Breast epithelium (tissue), 3 donors: ENCODE results near the gene PCDHGA1.

ENCODE experiments used
- POLR2A ChIP-seq: fragments of 450-650 bp; IDR thresholded peaks from one replicate; pipeline ENCODE4 v1.6.1; 2016; ENCODE audit warnings: antibody characterized with exemption, mild to moderate bottlenecking, moderate library complexity
- POLR2AphosphoS5 ChIP-seq, 3 donors: sonication (generic); formaldehyde crosslinking; IDR thresholded peaks; one replicate each; pipeline ENCODE4 v1.6.1; 2017; ENCODE audit warnings: antibody characterized with exemption in 3 of 3
- TF ChIP-seq, protein P1 (sequence below), 3 donors: fragments of 450-650 bp; IDR thresholded peaks; one replicate each; pipeline ENCODE4 v1.5.1; 2016 to 2017; ENCODE audit warnings: antibody characterized with exemption in 3 of 3, mild to moderate bottlenecking in 3 of 3, moderate library complexity in 3 of 3

DNA sequence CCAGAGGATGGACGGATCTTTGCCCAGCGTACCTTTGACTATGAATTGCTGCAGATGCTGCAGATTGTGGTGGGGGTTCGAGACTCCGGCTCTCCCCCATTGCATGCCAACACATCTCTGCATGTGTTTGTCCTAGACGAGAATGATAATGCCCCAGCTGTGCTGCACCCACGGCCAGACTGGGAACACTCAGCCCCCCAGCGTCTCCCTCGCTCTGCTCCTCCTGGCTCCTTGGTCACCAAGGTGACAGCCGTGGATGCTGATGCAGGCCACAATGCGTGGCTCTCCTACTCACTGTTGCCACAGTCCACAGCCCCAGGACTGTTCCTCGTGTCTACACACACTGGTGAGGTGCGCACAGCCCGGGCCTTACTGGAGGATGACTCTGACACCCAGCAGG, 160.5 kb downstream of the PCDHGA1 start:
- TF ChIP-seq POLR2A (no peak), POLR2AphosphoS5 (IDR thresholded peaks at IDR 0.05) (no peak)
- TF ChIP-seq, protein P1, sequence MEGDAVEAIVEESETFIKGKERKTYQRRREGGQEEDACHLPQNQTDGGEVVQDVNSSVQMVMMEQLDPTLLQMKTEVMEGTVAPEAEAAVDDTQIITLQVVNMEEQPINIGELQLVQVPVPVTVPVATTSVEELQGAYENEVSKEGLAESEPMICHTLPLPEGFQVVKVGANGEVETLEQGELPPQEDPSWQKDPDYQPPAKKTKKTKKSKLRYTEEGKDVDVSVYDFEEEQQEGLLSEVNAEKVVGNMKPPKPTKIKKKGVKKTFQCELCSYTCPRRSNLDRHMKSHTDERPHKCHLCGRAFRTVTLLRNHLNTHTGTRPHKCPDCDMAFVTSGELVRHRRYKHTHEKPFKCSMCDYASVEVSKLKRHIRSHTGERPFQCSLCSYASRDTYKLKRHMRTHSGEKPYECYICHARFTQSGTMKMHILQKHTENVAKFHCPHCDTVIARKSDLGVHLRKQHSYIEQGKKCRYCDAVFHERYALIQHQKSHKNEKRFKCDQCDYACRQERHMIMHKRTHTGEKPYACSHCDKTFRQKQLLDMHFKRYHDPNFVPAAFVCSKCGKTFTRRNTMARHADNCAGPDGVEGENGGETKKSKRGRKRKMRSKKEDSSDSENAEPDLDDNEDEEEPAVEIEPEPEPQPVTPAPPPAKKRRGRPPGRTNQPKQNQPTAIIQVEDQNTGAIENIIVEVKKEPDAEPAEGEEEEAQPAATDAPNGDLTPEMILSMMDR (IDR thresholded peaks at IDR 0.05): no peak
